Skin of body (tissue), 2 donors: ENCODE measurements around the gene IL12RB2. TPM values are rescaled to one million over a fixed set of nuclear protein-coding genes. Genes with fewer than 3 reads are reported as not detected.

Experiments
- DNase-seq: peaks from one replicate; lab custom pipeline; 2025; lab: John Stamatoyannopoulos, UW
- total RNA-seq: library from RNA; depleted of rRNA; stranded (reverse); fragments of >200 nt; gene quantifications from one replicate; pipeline ENCODE4 v1.2.3, GENCODE V29; 2014

IL12RB2 gene
- total RNA-seq, 1 donor from 2014 or later, result 2.2 TPM

- DNase-seq, result no peak
These were observed 6.4 kb downstream of the IL12RB2 start for GRCh38 chr1:67313934-67314671.

- no peak for DNase-seq
These were observed 7.0 kb downstream of the IL12RB2 start for GRCh38 chr1:67314696-67315095.

- DNase-seq, result no peak
These were observed 8.7 kb downstream of the IL12RB2 start for GRCh38 chr1:67316180-67316902.

- DNase-seq, result no peak
These were observed 9.2 kb downstream of the IL12RB2 start for GRCh38 chr1:67316918-67317317.

GRCh38 chr1:67317803-67318202 lies 10.1 kb downstream of the IL12RB2 start:
- no peak for DNase-seq

GRCh38 chr1:67322442-67322841 lies 14.8 kb downstream of the IL12RB2 start:
- no peak for DNase-seq

- DNase-seq, result no peak
These were observed 15.4 kb downstream of the IL12RB2 start for GRCh38 chr1:67323087-67323486.

GRCh38 chr1:67324068-67324467 lies 16.4 kb downstream of the IL12RB2 start:
- DNase-seq, result no peak

GRCh38 chr1:67327864-67328466 lies 20.3 kb downstream of the IL12RB2 start:
- no peak for DNase-seq

GRCh38 chr1:67332653-67333529 lies 25.2 kb downstream of the IL12RB2 start:
- DNase-seq, result no peak

GRCh38 chr1:67333603-67334002 lies 25.9 kb downstream of the IL12RB2 start:
- DNase-seq, result no peak

GRCh38 chr1:67335411-67335810 lies 27.7 kb downstream of the IL12RB2 start:
- no peak for DNase-seq

GRCh38 chr1:67336157-67336556 lies 28.5 kb downstream of the IL12RB2 start:
- DNase-seq, result no peak

- DNase-seq, result no peak
These were observed 29.1 kb downstream of the IL12RB2 start for GRCh38 chr1:67336783-67337182.

- DNase-seq, result no peak
These were observed 31.0 kb downstream of the IL12RB2 start for GRCh38 chr1:67338642-67339041.

GRCh38 chr1:67339623-67340343 lies 32.1 kb downstream of the IL12RB2 start:
- DNase-seq, result no peak

- DNase-seq, result no peak
These were observed 34.6 kb downstream of the IL12RB2 start for GRCh38 chr1:67342076-67342890.

GRCh38 chr1:67345556-67345955 lies 37.9 kb downstream of the IL12RB2 start:
- no peak for DNase-seq

- no peak for DNase-seq
These were observed 39.3 kb downstream of the IL12RB2 start for GRCh38 chr1:67346982-67347381.
